SJSA1 (cell line): ENCODE data around the gene ACTR5. TPM values are rescaled to one million over a fixed set of nuclear protein-coding genes. Genes with fewer than 3 reads are reported as not detected.

Experiments used
- DNase-seq, 2 experiments: peaks; one replicate each; pipeline ENCODE4 v3.0.0-alpha.2; 2015 to 2020; ENCODE audit warnings: low spot score in 2 of 2, low read depth in 1 of 2
- H3K27ac ChIP-seq: fragments of 250-450 bp; sonication (Bioruptor Pico); 2 replicates; pipeline ENCODE4 v1.5.1; 2020; ENCODE audit warnings: mild to moderate bottlenecking, moderate library complexity
- H3K27me3 ChIP-seq: fragments of 250-450 bp; sonication (Bioruptor Pico); replicated peaks from 2 replicates; pipeline ENCODE4 v1.5.1; 2020; ENCODE audit warnings: mild to moderate bottlenecking, moderate library complexity
- H3K36me3 ChIP-seq: fragments of 250-450 bp; sonication (Bioruptor Pico); 2 replicates; pipeline ENCODE4 v1.5.1; 2020; ENCODE audit warnings: mild to moderate bottlenecking
- H3K4me1 ChIP-seq: fragments of 250-450 bp; sonication (Bioruptor Pico); replicated peaks from 2 replicates; pipeline ENCODE4 v1.6.1; 2021; ENCODE audit warnings: mild to moderate bottlenecking
- H3K4me3 ChIP-seq: fragments of 250-450 bp; sonication (Bioruptor Pico); 2 replicates; pipeline ENCODE4 v1.5.1; 2020; ENCODE audit warnings: mild to moderate bottlenecking
- H3K9me3 ChIP-seq: fragments of 250-450 bp; sonication (Bioruptor Pico); replicated peaks from 2 replicates; pipeline ENCODE4 v1.5.1; 2020; ENCODE audit warnings: mild to moderate bottlenecking
- total RNA-seq: library from RNA; depleted of rRNA; stranded (reverse); fragments of >200 nt; shearing (Covaris generic); gene quantifications from 2 replicates; pipeline ENCODE4 v1.2.3, GENCODE V29; 2014

Gene ACTR5
- total RNA-seq, 1 experiment from 2014 or later: 9.7 TPM

DNA sequence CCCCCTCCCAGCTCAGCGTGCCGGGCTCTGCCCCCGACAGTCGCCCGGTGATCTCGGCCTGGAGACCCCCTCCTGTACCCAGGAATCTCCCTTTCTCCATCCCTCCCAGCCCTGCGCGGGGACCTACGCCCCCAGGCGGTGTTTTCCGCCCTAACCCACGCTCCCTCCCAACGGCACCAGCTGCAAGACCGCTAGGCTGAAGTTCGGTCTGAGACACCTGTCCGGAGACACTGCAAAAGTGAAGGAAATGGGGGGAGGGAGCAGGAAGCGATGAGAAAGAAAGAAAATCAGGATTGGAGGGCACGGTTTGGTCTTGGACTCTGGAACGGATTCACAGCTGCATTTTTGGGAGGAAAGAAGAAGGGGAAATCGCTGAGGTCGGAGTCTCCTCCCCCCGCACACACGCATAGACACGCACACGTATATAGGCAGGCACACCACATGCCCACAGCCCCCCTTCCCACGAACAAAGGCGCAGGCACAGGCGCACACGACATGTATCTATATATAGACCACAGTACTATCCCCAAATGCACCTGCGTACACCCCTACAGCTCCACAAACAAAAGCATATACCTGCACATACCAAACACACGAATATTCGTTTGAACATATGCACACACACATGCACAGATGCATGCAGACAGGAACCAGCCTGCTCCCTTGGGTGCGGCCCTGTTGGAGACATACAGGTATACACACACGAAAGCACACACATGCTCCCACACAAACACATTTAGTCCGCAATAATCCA is 22.9 kb upstream of the ACTR5 start:
- H3K36me3 ChIP-seq: no peaks in the 10 kb centered on the region
- peaks cover under 1% of the 10 kb centered on the region; the same call in 1 of the 2 replicates for H3K4me1 ChIP-seq
- no peak overlapping the region for H3K27ac ChIP-seq
- peaks cover 97% of the 10 kb centered on the region for H3K27me3 ChIP-seq
- 0 out of 2 replicates have a peak, but pooled peaks cover 10% of the 10 kb centered on the region for H3K9me3 ChIP-seq
- no peak overlapping the region for H3K4me3 ChIP-seq
- no peak for DNase-seq

DNA sequence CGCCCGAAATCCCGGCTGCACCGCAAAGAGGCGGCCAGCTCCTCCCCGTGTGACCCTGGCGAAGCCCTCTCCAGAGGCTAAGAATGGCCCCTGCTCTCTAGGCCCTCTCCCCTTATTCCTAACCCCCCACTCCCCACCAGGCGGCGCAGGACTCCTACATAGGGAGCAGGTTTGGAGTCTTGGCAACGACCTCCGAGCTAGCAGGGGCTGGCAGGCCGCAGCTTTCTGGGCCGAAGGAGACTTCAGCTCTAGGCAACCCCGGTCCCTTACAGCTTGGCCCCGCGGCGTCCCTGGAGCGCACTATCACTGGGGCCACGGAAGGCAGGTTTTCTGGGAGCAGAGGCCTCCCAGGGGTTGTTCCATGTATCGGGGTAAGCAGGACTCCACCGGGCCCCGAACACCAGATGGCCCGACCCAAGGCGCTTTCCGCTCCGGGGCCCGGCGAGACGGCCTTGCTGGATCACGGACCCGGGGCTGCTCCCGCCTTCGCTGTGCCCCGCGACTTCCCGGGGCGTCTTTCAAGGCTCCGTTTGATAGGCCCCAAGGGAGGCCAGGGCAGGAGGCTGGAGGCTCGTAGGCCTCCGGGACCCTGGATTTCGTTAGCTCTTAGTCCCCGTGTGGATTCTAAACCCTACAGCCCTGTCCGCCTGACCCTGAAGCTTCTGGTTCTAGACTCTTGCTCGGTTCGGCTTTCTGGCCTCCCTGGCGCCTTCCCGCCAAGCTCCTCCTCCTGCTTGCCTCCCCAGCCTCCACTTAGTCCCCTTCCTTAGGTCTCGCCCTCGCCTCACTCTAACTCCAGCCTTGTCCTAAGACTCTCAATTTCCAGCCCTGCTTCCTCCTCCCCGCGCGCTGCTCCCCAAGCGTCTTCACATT is 22.1 kb upstream of the ACTR5 start:
- peaks cover 9% of the 10 kb centered on the region for H3K4me1 ChIP-seq
- no peaks in the 10 kb centered on the region for H3K36me3 ChIP-seq
- H3K27ac ChIP-seq: no peak overlapping the region
- H3K27me3 ChIP-seq: peaks cover 100% of the 10 kb centered on the region
- H3K9me3 ChIP-seq: peaks cover 10% of the 10 kb centered on the region; the same call in 1 of the 2 replicates
- no peak overlapping the region for H3K4me3 ChIP-seq
- DNase-seq: peak; percentile 26 to 62

DNA sequence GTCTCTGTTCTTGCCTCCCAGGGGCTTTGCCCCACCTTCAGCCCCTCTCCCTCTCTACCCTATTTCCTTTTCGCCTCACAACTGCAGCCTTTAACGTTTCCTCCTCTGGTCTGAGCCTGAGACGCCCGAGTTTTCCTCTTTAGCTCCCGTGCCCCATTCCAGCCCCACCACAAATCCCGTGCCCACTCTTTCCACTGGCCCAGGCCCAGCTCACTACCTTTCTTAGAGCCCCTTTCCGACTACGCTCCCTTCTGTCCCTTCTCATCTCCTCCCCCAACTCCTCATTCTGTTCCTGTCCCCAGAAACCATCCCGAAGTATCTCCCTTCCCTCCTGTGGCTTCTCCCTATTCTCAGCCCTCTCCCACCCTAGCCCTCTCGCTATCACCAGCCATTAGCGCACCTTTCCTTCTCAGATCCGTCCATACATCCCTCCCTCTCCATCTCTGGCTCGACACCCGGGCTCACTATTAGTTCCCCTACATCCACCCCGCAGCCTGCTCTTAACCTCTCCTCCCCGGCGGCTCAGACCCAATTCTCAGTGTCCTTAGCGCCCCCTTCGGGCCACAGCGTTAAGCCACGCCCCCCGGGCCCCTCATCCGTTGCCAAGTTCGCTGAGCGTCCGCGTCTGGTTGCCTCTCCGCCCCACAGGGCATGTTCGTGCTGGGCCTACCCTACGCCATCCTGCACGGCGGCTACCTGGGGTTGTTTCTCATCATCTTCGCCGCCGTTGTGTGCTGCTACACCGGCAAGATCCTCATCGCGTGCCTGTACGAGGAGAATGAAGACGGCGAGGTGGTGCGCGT is 21.3 kb upstream of the ACTR5 start:
- H3K4me3 ChIP-seq: no peak overlapping the region
- DNase-seq: peak in 1 of 2 experiments; percentile 49

DNA sequence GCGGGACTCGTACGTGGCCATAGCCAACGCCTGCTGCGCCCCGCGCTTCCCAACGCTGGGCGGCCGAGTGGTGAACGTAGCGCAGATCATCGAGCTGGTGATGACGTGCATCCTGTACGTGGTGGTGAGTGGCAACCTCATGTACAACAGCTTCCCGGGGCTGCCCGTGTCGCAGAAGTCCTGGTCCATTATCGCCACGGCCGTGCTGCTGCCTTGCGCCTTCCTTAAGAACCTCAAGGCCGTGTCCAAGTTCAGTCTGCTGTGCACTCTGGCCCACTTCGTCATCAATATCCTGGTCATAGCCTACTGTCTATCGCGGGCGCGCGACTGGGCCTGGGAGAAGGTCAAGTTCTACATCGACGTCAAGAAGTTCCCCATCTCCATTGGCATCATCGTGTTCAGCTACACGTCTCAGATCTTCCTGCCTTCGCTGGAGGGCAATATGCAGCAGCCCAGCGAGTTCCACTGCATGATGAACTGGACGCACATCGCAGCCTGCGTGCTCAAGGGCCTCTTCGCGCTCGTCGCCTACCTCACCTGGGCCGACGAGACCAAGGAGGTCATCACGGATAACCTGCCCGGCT is 20.6 kb upstream of the ACTR5 start:
- peaks cover 12% of the 10 kb centered on the region for H3K4me1 ChIP-seq
- no peaks in the 10 kb centered on the region for H3K36me3 ChIP-seq
- H3K9me3 ChIP-seq: peaks cover 10% of the 10 kb centered on the region; the same call in 1 of the 2 replicates
- no peak overlapping the region for H3K4me3 ChIP-seq
- no peak overlapping the region for H3K27ac ChIP-seq
- H3K27me3 ChIP-seq: peaks cover 94% of the 10 kb centered on the region
- no peak for DNase-seq

More for the DNA sequence above, 21.3 kb upstream of the ACTR5 start:
- peaks cover 12% of the 10 kb centered on the region for H3K4me1 ChIP-seq
- peaks cover 10% of the 10 kb centered on the region; the same call in 1 of the 2 replicates for H3K9me3 ChIP-seq
- H3K36me3 ChIP-seq: no peaks in the 10 kb centered on the region
- peaks cover 100% of the 10 kb centered on the region for H3K27me3 ChIP-seq
- no peak overlapping the region for H3K27ac ChIP-seq

DNA sequence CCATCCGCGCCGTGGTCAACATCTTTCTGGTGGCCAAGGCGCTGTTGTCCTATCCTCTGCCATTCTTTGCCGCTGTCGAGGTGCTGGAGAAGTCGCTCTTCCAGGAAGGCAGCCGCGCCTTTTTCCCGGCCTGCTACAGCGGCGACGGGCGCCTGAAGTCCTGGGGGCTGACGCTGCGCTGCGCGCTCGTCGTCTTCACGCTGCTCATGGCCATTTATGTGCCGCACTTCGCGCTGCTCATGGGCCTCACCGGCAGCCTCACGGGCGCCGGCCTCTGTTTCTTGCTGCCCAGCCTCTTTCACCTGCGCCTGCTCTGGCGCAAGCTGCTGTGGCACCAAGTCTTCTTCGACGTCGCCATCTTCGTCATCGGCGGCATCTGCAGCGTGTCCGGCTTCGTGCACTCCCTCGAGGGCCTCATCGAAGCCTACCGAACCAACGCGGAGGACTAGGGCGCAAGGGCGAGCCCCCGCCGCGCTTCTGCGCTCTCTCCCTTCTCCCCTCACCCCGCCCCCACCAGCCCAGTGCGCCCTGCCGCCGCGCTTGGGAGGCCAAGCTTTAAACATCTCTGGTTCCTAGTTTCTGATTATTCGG is 20.0 kb upstream of the ACTR5 start:
- Histone ChIP-seq H3K9me3 (peaks cover 10% of the 10 kb centered on the region; the same call in 1 of the 2 replicates), H3K27ac (no peak overlapping the region), H3K4me1 (peaks cover 12% of the 10 kb centered on the region), H3K4me3 (no peak overlapping the region), H3K27me3 (peaks cover 88% of the 10 kb centered on the region), H3K36me3 (no peaks in the 10 kb centered on the region)
- no peak for DNase-seq

DNA sequence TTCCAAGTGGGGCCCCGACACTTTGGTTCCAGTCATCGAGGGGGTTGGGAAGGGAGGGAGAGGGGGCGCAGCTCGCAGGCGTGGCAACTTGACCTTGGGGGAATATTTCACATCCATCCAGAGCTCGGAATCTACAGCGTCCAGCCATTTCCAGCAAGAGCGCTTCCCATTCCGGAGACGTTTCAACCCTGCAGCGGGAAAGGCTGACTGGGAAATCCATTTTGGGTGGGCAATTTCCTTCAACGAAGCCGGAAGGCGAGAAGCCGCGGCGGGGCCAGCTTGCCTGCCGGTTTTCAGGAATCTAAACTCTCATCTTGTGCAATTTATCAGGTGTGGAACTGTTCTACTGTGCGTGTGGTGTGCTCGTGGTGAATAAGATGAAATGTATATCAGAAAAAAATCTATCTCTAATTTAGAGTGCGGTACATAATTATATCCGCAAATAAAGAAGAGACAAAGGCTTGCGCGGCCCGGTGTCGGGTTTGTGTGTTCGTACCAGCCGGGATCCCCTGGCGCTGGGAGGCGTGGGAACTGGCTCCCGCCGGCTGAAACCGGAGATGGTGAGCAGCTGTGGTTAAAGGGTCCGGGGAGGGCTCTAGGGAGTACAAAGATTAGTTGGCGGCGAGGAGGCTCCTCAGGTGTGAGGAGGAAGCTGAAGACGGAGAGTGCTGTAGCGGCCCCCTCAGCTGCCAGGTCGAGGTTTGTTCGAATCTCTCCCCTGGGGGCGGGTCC is 19.2 kb upstream of the ACTR5 start:
- Histone ChIP-seq H3K36me3 (no peaks in the 10 kb centered on the region), H3K4me3 (no peak overlapping the region), H3K4me1 (peaks cover 12% of the 10 kb centered on the region), H3K27me3 (peaks cover 88% of the 10 kb centered on the region), H3K9me3 (peaks cover 10% of the 10 kb centered on the region; the same call in 1 of the 2 replicates), H3K27ac (no peak overlapping the region)
- DNase-seq: no peak

DNA sequence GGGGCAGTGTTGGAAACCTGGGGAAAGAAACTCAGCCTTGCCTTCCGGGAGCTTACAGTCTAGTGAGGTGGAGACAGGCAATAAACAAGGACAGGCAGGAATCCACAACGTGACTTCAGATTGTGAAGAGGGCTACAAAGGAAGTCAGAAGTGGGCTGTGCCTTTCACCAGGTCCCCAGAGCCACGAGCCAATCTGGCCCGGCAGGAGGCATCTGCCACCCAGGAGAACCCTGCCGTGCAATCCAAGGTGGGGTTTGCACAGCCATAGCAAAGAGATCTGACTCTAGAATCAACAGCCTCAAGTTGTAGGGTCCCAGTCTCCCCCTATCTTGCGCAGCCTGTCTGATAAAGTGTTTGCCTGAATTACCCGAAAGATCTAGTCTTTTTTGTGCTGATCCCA is 18.5 kb upstream of the ACTR5 start:
- no peak for DNase-seq
- peaks cover 86% of the 10 kb centered on the region for H3K27me3 ChIP-seq
- H3K4me1 ChIP-seq: peaks cover 12% of the 10 kb centered on the region
- H3K9me3 ChIP-seq: peaks cover 10% of the 10 kb centered on the region; the same call in 1 of the 2 replicates
- H3K4me3 ChIP-seq: no peak overlapping the region
- no peaks in the 10 kb centered on the region for H3K36me3 ChIP-seq
- no peak overlapping the region for H3K27ac ChIP-seq

DNA sequence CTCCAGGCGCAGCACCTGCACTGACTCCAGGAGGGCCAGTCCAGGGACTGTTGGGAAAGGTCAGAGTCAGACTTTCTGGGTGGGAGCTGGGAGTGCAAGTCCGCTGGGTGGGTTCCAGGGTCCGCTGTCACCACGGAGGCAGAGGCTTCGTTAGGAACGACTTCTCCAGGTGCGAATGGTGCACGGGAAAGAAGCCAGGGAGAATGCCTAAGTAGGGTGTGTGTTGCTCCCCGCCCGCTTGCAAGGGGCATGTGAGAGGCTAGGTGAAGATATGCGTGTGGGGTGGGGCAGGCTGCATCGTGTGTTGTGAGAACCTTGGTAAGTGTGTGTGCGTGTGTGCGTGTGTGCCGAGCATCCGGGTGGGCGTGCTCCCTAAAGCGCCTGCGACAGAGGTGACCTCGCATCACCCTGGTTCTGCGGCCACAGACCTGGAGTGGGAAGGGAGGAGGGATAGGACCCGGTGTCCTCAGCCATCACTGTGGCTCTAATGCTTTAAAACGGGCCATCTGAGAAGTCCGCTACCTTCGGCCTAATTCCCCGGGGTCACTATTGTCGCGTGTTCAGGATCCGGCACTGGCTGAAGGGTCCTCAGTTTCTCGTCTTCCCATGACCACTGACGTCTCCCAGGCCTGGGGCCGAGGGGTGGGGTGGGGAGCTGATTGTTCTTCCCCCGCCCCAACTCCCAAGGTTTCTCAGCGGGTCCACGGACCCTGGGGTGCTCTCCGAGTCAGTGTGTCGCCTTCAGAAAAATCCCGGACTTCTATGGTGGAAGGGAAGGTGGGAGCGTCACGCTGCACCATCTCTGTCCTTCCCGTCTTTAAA is 17.9 kb upstream of the ACTR5 start:
- DNase-seq: no peak
- Histone ChIP-seq H3K4me1 (peaks cover 12% of the 10 kb centered on the region), H3K36me3 (no peaks in the 10 kb centered on the region), H3K4me3 (no peak overlapping the region), H3K27me3 (peaks cover 84% of the 10 kb centered on the region), H3K9me3 (peaks cover 10% of the 10 kb centered on the region; the same call in 1 of the 2 replicates), H3K27ac (no peak overlapping the region)

DNA sequence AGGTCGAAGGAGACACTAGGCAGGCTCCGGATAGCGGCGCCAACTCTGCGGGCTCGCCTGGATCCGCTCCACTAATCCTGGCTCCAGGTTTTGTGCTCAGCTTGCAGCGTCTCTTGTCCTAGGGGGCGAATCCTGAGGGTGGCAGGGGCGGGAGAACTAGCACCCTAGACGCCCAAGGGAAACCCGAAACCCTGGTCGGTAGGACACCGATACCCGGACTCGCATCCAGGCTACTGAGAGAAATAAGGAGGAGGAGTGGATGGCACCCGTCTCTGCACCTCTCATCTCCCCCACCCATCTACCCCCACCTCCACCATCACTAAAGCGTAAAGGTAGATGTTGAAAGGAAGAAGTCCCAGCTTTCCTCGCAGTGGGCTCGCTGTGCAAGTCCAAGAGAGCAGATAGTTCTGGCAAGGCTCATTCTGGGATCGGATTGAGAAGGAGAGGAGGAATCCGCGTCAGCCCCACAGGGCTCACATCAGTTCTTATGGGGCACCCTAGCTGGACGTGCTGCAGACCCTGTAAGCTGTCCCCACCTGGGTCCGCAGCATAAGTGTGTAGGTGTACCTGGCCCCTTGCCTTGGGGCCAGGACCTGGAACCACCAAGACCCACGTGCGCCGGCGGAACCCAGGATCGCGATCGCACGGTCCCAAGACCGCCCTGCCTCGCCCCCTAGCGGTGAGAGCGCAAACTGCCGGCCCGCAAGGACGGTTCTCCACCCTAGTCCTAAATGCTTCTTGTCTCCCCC is 17.1 kb upstream of the ACTR5 start:
- Histone ChIP-seq H3K27ac (no peak overlapping the region), H3K9me3 (peaks cover 10% of the 10 kb centered on the region; the same call in 1 of the 2 replicates), H3K4me3 (no peak overlapping the region), H3K27me3 (peaks cover 84% of the 10 kb centered on the region), H3K36me3 (no peaks in the 10 kb centered on the region), H3K4me1 (peaks cover 12% of the 10 kb centered on the region)
- DNase-seq: peak; percentile 53 to 61

DNA sequence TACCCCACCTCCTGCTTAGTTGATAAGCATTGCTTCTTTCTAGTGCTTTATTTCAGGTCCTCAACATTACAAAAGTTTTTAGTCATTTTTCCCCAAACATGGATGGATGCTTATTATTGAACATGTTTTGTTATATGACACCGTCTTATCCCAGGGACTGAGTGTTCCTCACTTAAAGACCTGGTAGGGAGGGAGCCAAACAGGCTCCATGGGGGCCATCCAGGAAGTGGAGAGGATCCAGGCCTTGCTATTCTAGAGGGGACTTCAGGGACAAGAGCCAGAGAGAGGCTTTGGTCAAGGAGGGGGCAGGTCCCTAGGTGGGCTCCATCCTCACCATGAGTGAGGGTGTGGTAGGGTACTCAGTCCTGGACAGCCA is 16.5 kb upstream of the ACTR5 start:
- DNase-seq: no peak
- Histone ChIP-seq H3K27ac (no peak overlapping the region), H3K27me3 (peaks cover 82% of the 10 kb centered on the region), H3K9me3 (peaks cover 10% of the 10 kb centered on the region; the same call in 1 of the 2 replicates), H3K36me3 (no peaks in the 10 kb centered on the region), H3K4me3 (no peak overlapping the region), H3K4me1 (peaks cover 12% of the 10 kb centered on the region)

DNA sequence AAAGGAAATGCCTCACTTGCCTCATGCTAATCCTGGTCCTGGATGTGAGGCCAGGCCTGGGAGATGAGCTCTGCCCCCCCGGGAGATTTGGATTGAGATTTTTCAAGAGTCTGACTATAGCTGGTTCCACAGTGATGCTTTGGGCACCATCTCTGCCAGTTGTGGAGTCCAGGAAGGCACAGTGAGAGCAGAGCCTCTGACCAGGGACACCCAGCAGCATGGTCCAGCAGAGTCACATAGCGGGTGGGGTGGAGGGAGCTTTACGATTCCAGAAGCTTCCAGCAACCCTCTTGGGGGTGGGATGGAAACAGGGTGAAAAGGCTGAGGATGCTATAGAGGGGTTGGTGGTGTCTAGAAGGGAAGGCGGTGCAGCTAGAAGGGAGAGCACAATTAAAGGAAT is 15.3 kb upstream of the ACTR5 start:
- Histone ChIP-seq H3K36me3 (no peaks in the 10 kb centered on the region), H3K4me1 (peaks cover 12% of the 10 kb centered on the region), H3K27ac (no peak overlapping the region), H3K27me3 (peaks cover 81% of the 10 kb centered on the region), H3K4me3 (no peak overlapping the region), H3K9me3 (peaks cover 4% of the 10 kb centered on the region; the same call in 1 of the 2 replicates)
- DNase-seq: no peak
